Right lobe of liver (tissue), 6 donors: ENCODE results near the gene FRK. TPM values are rescaled to one million over a fixed set of nuclear protein-coding genes. Genes with fewer than 3 reads are reported as not detected.
"Not testable (repeated sequence)": the region's sequence is repeated elsewhere in the genome, so short reads cannot be mapped to it uniquely, and the experiment has no call there.

Source experiments
- ATAC-seq, 4 donors: fragments of 200-7000 bp; cut with Tn5 transposase; one replicate each; pipeline ENCODE4 v1.9.1; 2020; ENCODE audit warnings: mild to moderate bottlenecking in 4 of 4, moderate library complexity in 4 of 4
- DNase-seq, 3 donors: peaks; one replicate each; pipeline ENCODE4 v3.0.0-alpha.2; 2020
- H3K27ac ChIP-seq, 3 donors: fragments of 200-600 bp; one replicate each; pipeline ENCODE4 v1.8.0; 2022
- H3K27me3 ChIP-seq, 2 donors: fragments of 200-600 bp; one replicate each; pipeline ENCODE4 v1.8.0; 2022
- H3K36me3 ChIP-seq, 4 donors: fragments of 200-600 bp; sonication (generic) in 1 of 4; one replicate each; pipeline versions ENCODE4 v1.5.1 to v1.8.0; 2017 to 2022; ENCODE audit warnings: control low read depth in 1 of 4
- H3K4me1 ChIP-seq, 4 donors: fragments of 200-600 bp; sonication (generic) in 1 of 4; one replicate each; pipeline versions ENCODE4 v1.5.1 to v1.8.0; 2017 to 2022; ENCODE audit warnings: control low read depth in 1 of 4
- H3K4me3 ChIP-seq, 3 donors: fragments of 200-600 bp; one replicate each; pipeline ENCODE4 v1.8.0; 2022
- H3K9me3 ChIP-seq, 4 donors: fragments of 200-600 bp; sonication (generic) in 1 of 4; one replicate each; pipeline versions ENCODE4 v1.5.1 to v1.8.0; 2017 to 2022; ENCODE audit warnings: control low read depth in 1 of 4
- POLR2A ChIP-seq: fragments of 450-650 bp; IDR thresholded peaks from one replicate; pipeline ENCODE4 v1.6.1; 2017; ENCODE audit warnings: antibody characterized with exemption, mild to moderate bottlenecking
- WGBS: methylation state at CpG from one replicate; pipeline ENCODE4 v1.1.6; 2018; ENCODE audit warnings: low coverage, low lambda C conversion rate; ENCODE audit not compliant: insufficient coverage; ENCODE audit errors: missing lambda C conversion rate; 5-methylcytosine and 5-hydroxymethylcytosine counted together
- intact Hi-C, 2 donors: fragments of 100-400 bp; cut with DNase I; formaldehyde crosslinking; loops; one replicate each; pipeline versions ENCODE4 v1.11.2 to v1.14.1; 2022
- total RNA-seq, 6 experiments: library from RNA; depleted of rRNA in 2 of 6; stranded (reverse); fragments of >200 nt in 2 of 6; fragmentation: NEBNext Ultra II Directional in 3 of 6; extraction: Animal tissue kit (Norgen Biotek cat#: 25700) in 3 of 6; gene quantifications; one replicate each; pipeline versions ENCODE4 v1.1.0 to v1.2.4, GENCODE V29; 2016 to 2023
- TF ChIP-seq, protein P1 (sequence below), 4 donors: fragments of 200-600 bp in 3 of 4; fragments of 450-650 bp in 1 of 4; IDR thresholded peaks; one replicate each; pipeline versions ENCODE4 v1.5.1 to v1.8.0; 2016 to 2022; ENCODE audit warnings: antibody characterized with exemption in 4 of 4, mild to moderate bottlenecking in 2 of 4
- donor health status: DM: no; HTN: yes; CAD: no.
- donor health status: DM: no; HTN: no; CAD: no.
- donor health status: DM: no; HTN: no; CAD: no.
- donor health status: DM: no; HTN: yes; CAD: no.
- donor health status: DM: no; HTN: yes; CAD: no.

The FRK gene
- total RNA-seq, 6 experiments from 2014 or later: 8.4 to 14.1 (median 11.9) TPM

DNA sequence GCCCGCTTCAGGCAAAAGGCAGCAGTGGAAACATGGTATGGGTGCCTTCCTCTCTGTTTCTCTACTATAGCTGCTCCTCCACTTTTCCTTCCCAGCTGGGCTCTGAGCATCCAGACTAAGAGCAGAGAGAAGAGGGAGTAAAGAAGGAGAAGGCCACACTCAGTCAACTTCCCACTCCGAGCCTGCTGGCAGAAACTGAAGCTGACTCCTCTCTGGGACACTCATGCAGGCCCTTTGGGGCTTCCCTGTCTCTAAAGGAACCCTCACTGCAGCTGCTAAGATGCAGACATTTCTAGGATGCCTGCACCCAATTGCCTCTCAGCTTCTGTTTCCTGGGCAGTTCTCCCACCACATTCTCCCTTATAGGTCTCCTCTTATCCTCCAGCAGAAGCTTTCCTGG is 88.9 kb downstream of the FRK start:
- intact Hi-C loops: no loop called here
- TF ChIP-seq POLR2A: no peak
- TF ChIP-seq, protein P1, sequence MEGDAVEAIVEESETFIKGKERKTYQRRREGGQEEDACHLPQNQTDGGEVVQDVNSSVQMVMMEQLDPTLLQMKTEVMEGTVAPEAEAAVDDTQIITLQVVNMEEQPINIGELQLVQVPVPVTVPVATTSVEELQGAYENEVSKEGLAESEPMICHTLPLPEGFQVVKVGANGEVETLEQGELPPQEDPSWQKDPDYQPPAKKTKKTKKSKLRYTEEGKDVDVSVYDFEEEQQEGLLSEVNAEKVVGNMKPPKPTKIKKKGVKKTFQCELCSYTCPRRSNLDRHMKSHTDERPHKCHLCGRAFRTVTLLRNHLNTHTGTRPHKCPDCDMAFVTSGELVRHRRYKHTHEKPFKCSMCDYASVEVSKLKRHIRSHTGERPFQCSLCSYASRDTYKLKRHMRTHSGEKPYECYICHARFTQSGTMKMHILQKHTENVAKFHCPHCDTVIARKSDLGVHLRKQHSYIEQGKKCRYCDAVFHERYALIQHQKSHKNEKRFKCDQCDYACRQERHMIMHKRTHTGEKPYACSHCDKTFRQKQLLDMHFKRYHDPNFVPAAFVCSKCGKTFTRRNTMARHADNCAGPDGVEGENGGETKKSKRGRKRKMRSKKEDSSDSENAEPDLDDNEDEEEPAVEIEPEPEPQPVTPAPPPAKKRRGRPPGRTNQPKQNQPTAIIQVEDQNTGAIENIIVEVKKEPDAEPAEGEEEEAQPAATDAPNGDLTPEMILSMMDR (IDR thresholded peaks at IDR 0.05): no peak
- WGBS: 36% methylated on average over 1 of the region's 2 CpGs
- Histone ChIP-seq H3K4me1 (peaks cover 0 to 31% (median 9%) of the 10 kb centered on the region in 4 donors), H3K27me3 (no peaks in the 10 kb centered on the region), H3K27ac (no peak overlapping the region), H3K4me3 (no peak overlapping the region), H3K9me3 (no peaks in the 10 kb centered on the region), H3K36me3 (peaks cover 0 to under 1% (median 0%) of the 10 kb centered on the region in 4 donors)
- ATAC-seq: peak in 3 of 4 donors; percentile 16 to 35 (median 17)
- DNase-seq: no peak

DNA sequence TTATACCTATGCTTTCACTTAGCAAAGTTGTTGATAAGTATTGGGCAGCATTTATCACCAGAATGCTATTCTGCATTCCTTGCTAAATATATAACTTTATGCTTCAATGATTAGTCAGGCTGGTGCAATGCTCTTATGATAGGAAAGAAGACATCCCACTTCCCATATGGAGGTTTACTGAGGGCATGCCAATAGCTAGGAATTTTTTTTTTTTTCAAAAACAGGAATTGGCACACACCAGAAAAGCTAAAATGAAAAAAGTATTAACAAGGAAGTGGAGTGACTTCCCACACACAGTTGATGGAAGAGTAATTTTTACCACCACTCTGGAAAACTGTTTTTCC is 90.8 kb downstream of the FRK start:
- peaks cover 0 to 31% (median 9%) of the 10 kb centered on the region in 4 donors for H3K4me1 ChIP-seq
- no peak for TF ChIP-seq POLR2A
- TF ChIP-seq, protein P1 (IDR thresholded peaks at IDR 0.05): no peak
- intact Hi-C loops: no loop called here
- peaks cover 0 to 2% (median 0%) of the 10 kb centered on the region in 4 donors for H3K36me3 ChIP-seq
- ATAC-seq: peak in 2 of 4 donors; percentile 5 to 6
- H3K9me3 ChIP-seq: no peaks in the 10 kb centered on the region
- no peak overlapping the region for H3K4me3 ChIP-seq
- no peak for DNase-seq
- H3K27me3 ChIP-seq: no peaks in the 10 kb centered on the region
- H3K27ac ChIP-seq: peak overlapping the region in 2 of 3 donors; percentile 24 to 56

DNA sequence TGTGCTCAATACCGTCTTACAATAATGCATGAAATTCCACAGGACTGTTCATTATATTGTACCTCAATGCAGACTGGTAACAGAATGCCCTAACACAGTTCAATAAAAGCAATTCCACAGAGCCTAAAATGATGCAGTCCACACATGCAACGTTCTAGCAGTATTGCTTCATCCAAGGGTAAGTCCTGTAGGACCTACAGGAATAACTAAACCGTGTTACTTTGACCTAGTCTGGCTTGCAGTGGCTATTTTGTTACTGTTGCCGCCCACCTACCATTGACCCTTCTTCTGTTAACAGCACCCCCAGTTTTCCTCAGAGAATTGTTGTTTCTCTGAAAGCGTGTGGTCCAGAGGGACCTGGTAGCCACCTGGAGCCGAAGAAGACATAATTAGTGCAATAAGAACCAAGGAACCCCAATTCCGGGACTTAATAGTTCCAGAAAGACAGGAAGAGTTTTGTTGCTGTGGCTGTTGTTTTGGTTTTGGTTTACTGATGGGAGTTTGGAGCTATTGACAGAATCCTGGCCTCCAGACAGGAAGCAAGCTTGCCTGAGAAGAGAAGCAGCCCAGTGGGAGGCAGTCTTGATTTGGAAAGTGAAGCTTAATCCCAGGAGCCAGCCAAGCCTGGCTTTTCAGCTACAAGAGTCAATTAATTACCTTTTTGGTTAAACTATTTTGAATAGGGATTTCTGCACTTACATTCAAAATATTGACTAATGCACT is 91.3 kb downstream of the FRK start:
- H3K36me3 ChIP-seq: peaks cover 0 to 2% (median 0%) of the 10 kb centered on the region in 4 donors
- H3K9me3 ChIP-seq: no peaks in the 10 kb centered on the region
- peaks cover 0 to 31% (median 9%) of the 10 kb centered on the region in 4 donors for H3K4me1 ChIP-seq
- no peak for TF ChIP-seq POLR2A
- TF ChIP-seq, protein P1 (IDR thresholded peaks at IDR 0.05): peak in 2 of 4 donors; percentile 11 to 25
- intact Hi-C loops: no loop called here
- DNase-seq (peak in 2 of 3 donors; percentile 25 to 49), ATAC-seq (peak; percentile 87 to 90 (median 90))
- no peaks in the 10 kb centered on the region for H3K27me3 ChIP-seq
- WGBS: 34% methylated on average over 6 of the region's 7 CpGs
- peak overlapping the region; percentile 17 to 56 (median 24) for H3K27ac ChIP-seq
- H3K4me3 ChIP-seq: peak overlapping the region in 1 of 3 donors; percentile 1

DNA sequence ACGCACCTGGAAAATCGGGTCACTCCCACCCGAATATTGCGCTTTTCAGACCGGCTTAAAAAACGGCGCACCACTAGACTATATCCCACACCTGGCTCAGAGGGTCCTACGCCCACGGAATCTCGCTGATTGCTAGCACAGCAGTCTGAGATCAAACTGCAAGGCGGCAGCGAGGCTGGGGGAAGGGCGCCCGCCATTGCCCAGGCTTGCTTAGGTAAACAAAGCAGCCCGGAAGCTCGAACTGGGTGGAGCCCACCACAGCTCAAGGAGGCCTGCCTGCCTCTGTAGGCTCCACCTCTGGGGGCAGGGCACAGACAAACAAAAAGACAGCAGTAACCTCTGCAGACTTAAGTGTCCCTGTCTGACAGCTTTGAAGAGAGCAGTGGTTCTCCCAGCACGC is 100.4 kb downstream of the FRK start:
- H3K27ac ChIP-seq, intact Hi-C loops, H3K4me3 ChIP-seq, H3K9me3 ChIP-seq, ATAC-seq, H3K4me1 ChIP-seq, H3K36me3 ChIP-seq, DNase-seq, H3K27me3 ChIP-seq: not testable (repeated sequence)
- 96% methylated on average over 5 of the region's 17 CpGs for WGBS

DNA sequence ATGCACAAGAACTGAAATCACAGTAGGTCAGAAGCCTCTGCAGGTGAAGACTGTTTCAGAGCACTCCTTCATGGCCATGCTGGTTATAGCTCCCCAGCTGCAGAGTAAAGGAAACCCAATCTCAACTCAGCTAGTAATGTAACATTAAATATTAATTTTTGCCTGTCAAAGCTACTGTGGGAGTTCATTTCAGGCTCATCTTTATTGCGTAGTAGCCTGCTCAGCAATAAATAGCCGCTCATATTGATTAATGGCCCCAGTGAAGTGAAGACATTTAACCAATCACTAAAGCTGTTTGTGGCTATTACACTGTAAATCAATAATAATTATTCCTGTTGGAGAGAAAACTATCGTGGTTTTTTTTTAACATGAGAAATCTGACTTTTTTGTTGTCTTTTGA is 101.7 kb downstream of the FRK start:
- Histone ChIP-seq H3K27me3 (no peaks in the 10 kb centered on the region), H3K36me3 (no peaks in the 10 kb centered on the region), H3K4me1 (no peaks in the 10 kb centered on the region), H3K4me3 (no peak overlapping the region), H3K27ac (no peak overlapping the region), H3K9me3 (no peaks in the 10 kb centered on the region)
- no peak for TF ChIP-seq POLR2A
- TF ChIP-seq, protein P1 (IDR thresholded peaks at IDR 0.05): no peak
- intact Hi-C loops: no loop called here
- whole genome bisulfite sequencing: 39% methylated on average over 3 of the region's 3 CpGs
- ATAC-seq (no peak), DNase-seq (no peak)
